GM18502 (cell line): ENCODE results near the gene RPS6KA3.
"Not testable (repeated sequence)": the region's sequence is repeated elsewhere in the genome, so short reads cannot be mapped to it uniquely, and the experiment has no call there.

Experiments used
- ATAC-seq: cut with Tn5 transposase; IDR thresholded peaks from one replicate; pipeline ENCODE4 v1.9.1; 2021; ENCODE audit warnings: mild to moderate bottlenecking; ENCODE audit not compliant: unreplicated experiment, poor library complexity

The RPS6KA3 gene

GRCh38 chrX:20265726-20266681 lies 705 bp downstream of the RPS6KA3 start:
- ATAC-seq, result peak; percentile 13

GRCh38 chrX:20265221-20265725 lies 1.4 kb downstream of the RPS6KA3 start:
- peak; percentile 37 for ATAC-seq

- peak; percentile 18 for ATAC-seq
These were observed 3.2 kb downstream of the RPS6KA3 start for GRCh38 chrX:20263474-20263873.

GRCh38 chrX:20260885-20261284 lies 5.8 kb downstream of the RPS6KA3 start:
- ATAC-seq, result no peak

GRCh38 chrX:20254712-20255299 lies 11.9 kb downstream of the RPS6KA3 start:
- no peak for ATAC-seq

DNA sequence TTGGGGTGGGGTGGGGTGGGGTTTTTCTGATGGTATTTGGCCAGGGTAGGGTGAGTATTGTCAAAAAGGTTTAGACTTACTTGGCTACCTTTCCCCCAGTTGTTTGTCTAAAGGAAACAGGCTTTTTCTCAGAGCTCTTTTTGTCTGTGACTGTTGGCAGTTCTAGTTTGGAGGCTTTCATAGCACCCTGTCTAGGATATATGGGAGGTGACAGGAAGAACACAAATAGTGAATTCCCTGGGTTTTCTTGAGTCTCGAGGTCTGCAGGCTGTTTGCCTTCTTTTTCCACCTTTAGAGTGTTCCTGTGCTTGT lies 13.5 kb downstream of the RPS6KA3 start:
- peak; percentile 19 for ATAC-seq

DNA sequence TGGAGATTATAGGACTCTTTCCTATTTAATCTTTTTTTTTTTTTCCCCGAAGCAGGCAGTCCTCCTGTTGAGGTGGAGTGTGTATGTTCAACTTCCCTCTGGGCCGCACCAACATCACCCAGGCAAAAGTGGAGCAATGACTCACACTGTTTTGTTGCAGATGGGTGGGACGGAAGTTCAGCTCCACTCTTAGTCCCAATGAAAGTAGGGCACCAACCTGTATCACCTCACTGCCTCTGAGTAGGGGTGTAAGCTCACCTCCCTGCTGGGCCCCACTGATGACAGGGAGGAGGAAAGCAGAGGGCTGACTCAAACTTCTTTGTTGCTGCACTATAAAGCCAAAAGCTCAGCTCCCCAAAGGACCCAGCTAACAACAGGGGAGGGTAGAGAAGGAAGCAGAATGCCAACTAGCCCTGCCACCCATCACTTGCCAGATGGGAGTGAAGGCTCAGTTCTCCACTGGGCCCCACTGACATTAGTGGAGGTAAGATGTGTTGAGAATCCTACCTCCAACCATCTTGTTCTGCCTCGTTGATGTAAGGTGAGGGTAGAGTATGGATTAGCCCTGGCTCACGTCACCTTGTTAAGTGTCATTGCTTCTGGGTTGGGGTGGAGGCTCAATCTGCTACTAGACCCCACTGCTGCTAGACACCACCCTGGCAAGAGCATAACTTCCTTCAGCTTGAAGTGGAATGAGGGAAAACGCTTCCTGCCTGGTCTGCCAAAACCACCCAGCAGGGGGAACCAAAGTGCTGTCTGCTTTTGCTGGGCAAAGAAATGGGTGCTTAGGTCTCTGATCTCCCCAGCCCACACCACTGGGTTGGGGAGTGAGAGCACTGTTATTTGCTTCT lies 14.1 kb downstream of the RPS6KA3 start:
- peak; percentile 92 for ATAC-seq

GRCh38 chrX:20251691-20252090 lies 15.0 kb downstream of the RPS6KA3 start:
- ATAC-seq, result no peak

GRCh38 chrX:20250146-20250545 lies 16.6 kb downstream of the RPS6KA3 start:
- ATAC-seq, result not testable (repeated sequence)

DNA sequence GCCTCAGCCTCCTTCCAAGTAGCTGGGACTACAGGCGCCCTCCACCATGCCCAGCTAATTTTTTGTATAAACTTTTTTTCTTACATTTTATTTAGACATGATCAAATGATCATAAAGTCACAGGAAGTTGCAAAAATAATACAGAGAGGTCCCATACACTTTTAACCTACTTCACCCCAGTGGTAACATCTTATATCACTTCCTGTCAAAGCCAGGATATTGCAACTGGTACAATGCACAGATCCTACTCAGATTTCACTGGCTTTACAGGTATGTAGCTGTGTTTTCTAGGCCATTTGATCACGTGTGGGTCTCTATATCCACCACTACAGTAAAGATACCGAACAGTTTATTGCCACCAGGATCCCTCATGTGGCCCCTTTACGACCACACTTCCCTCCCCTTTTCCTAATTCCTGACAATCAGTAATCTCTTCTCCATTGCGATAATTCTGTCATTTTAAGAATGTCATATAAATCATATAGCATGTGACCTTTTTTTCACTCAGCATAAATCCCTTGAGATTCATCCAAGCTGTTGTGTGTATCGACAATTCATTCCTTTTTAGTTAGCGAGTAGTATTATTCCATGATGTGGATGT lies 18.0 kb downstream of the RPS6KA3 start:
- ATAC-seq, result no peak

DNA sequence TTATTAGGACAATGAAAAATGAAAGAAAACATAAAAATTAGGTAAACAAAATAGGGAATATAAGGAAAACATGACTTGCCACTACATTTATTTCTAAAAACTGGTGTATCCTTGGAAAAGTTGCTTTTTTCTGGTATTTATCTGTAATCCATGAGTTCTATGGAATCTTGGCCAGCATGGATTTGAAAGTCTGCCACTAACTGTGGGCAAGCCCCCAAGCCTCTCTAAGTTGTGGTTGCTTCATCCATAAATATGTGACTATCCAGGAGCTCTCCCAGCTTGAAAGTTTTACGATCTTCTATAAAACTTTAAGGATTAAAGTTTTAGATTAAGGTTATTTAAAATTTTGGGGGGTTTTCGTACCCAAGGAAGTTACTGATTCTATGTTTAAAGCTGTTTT lies 21.8 kb downstream of the RPS6KA3 start:
- ATAC-seq, result no peak

DNA sequence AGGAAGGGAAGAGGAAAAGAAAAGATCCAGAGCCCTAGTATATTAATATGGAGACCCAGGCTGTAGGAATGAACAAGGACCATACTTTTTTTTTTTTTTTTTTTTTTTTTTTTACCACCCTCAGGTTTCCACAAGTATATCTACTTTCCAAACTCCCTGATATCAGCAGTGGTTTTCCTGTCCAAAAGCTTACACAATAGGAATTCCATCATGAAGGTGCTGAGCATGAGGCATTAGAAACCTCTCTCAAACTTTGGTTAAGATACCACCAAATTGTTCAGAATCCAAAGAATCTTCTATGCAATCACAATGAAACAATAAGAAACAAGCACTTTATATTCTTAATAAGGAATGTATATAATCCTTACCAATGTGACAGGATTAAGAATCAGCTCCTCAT lies 26.5 kb downstream of the RPS6KA3 start:
- no peak for ATAC-seq

- no peak for ATAC-seq
These were observed 28.8 kb downstream of the RPS6KA3 start for GRCh38 chrX:20237864-20238263.

GRCh38 chrX:20235755-20236154 lies 31.0 kb downstream of the RPS6KA3 start:
- ATAC-seq, result no peak

DNA sequence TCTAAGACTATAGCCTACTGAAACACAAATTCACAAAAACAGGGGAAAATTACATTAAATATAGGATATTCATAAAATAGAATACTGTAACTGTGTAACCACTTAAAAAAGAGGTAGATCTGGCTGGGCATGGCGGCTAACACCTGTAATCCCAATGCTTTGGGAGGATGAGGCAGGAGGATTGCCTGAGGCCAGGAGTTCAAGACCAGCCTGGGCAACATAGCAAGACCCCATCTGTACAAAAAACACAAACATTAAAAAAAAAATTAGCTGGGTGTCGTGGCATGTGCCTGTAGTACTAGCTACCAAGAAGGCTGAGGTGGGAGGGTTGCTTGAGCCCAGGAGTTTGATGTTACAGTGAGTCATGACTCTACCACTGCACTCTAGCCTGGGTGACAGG lies 33.4 kb downstream of the RPS6KA3 start:
- no peak for ATAC-seq

DNA sequence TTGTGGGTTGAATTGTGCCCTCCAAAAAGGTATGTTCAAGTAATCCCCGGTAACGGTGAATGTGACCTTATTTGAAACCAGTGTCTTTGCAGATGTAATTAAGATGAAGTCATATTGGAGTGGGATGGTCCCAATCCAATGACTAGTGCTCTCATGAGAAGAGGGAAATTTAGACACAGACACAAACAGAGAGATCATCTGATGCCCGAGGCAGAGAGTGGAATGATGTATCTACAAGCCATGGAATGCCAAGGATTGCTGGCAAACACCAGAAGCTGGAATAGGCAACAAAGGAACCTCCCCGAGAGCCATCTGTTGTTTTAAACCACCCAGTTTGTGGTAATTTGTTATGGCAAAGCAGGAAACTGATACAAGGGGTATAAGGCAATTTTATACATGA lies 35.1 kb downstream of the RPS6KA3 start:
- no peak for ATAC-seq

DNA sequence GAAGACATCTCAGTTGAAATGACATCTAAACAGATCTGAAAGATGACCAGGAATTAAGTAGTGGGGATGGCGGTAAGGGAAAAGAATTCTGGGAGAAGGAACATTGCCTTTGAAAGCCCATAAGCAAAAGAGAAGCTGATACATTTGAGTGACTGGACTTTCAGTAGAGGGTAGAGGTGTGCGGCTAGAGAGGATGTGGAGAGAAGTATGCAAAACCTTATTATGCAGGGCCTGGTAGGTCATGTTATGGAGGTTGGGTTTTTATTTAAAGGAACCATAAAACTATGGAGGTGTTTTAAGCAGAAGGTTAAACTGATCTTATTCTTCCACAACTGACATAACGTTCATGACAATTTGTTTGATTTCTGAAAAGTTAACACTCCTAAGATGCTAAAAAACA lies 36.3 kb downstream of the RPS6KA3 start:
- no peak for ATAC-seq

- ATAC-seq, result no peak
These were observed 37.6 kb downstream of the RPS6KA3 start for GRCh38 chrX:20229155-20229554.

- ATAC-seq, result no peak
These were observed 38.5 kb downstream of the RPS6KA3 start for GRCh38 chrX:20228245-20228644.

GRCh38 chrX:20227116-20227515 lies 39.6 kb downstream of the RPS6KA3 start:
- ATAC-seq, result no peak
